ENCODE data around the gene NOX5.

Gene NOX5

DNA sequence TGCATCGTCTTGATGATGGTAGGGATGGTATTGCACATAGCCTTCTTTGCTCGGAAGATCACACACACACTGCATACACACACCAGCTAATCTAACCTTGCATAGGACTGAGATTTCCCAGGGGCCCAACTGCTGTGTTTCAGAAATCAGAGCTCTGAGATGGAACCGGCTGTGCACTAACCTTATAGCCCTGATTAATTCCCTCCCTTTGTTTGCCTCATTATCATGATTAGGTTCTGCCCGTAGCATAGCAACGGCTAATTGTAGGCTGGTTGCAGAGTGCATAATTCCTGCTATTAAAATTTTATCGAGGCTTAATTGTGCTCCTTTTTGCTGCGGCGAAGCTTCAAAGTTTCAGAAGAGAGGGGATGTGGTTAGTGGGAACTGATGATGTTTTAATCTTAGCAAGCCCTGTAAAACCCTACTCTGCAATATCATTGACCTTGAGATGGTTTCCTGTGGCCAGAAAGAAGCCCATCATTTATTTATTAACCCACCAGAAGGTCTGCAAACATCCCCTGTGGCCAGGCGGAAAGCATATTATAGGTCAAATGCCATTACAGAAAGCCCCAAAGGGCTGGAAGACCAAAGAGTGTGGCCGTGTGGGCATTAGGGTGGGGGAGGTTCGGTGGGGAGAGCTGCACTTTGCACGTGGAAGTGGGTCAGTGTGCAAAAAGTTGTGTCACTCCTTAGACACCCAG, 89.7 kb downstream of the NOX5 start:
- no peak for DNase-seq (ENCODE audit: low read depth)

DNA sequence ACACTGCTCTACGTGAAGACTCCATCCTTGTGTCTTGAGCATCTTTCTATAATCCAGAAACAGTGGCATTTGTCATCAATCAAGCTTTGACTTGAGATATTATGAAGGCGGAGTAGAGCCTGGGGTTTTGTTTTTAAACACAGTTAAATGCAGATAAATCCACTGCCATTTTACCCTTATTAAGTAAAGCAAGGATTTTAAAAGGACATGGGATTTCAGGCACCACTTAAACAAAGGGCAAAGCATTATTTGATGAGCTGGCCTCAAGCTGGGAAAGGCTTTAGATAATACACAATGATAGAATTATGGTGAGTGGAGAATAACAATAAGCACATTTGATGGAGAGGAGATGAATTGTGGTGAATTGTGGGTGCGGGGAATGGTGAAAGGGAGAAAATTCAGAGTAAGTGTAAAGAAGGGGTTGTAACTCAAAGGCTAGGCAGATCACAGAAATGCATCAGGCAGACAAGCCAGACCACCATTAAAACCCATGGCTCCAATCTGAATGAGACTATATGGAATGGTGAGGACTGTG, 91.0 kb downstream of the NOX5 start:
- no peak for DNase-seq (ENCODE audit: low read depth)

DNA sequence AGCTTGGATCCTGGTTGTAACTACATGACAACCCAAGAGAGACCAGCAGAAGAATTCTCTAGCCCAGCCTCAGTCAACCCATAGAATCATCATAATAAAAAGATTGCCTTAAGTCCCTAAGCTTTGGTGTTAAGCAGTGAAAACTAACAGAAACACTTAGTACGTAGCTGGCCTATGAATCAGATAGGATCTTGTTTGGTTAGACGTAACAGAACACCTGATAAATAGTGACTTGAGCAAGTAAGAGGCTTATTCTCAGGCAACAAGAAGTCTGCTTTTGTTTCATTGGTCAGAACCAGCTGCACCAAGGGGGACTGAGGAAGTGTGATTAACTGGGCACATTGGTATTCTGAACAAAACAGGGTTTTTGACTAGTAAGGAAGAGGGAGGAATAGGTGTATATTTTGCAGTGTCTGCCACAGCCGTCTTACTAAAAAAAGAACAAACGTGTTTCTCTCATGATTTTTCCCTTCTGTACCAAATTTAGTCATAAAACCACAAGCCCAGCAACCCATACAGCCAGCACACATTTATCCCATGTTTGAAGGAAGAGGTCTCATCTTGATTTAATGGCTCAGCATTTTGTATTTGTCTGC, 92.6 kb downstream of the NOX5 start:
- no peak for DNase-seq (ENCODE audit: low read depth)
